ENCODE measurements around the gene C21orf58.
A peak's percentile ranks its signal among the peaks of the same experiment; 100 is the strongest.

The C21orf58 gene

GRCh38 chr21:46295177-46295770, 28.4 kb downstream of the C21orf58 start:
- peak; percentile 21 for DNase-seq (ENCODE audit: low read depth)

DNA sequence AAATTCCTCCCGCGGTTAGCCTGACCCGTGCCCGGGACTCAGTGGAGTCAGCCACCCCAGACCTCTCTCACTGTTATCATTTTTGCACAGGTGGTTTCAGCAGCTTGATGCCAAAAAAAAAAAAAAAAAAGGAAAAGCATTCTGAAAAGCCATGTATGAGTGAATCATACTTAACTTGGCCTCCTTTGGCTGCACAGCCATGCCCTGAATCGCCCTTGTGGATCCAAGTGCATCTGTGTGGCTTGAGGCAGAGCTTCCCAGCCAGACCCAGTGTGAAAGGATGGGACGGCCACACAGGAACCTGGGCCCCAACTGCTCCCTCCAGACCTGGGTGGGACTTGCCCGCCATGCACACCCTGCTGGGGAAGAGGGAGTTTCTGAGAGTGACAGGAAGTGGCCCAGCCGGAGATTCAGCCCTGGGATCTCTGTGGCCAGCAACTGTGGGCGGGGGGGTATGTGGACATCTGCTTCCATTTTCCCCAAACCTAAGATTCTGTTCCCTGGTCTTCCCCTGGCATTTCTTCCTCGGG, 29.0 kb downstream of the C21orf58 start:
- peak; percentile 39 for DNase-seq (ENCODE audit: low read depth)

- no peak for DNase-seq (ENCODE audit: low read depth)
Observed at GRCh38 chr21:46291561-46291960, 32.1 kb downstream of the C21orf58 start.

DNA sequence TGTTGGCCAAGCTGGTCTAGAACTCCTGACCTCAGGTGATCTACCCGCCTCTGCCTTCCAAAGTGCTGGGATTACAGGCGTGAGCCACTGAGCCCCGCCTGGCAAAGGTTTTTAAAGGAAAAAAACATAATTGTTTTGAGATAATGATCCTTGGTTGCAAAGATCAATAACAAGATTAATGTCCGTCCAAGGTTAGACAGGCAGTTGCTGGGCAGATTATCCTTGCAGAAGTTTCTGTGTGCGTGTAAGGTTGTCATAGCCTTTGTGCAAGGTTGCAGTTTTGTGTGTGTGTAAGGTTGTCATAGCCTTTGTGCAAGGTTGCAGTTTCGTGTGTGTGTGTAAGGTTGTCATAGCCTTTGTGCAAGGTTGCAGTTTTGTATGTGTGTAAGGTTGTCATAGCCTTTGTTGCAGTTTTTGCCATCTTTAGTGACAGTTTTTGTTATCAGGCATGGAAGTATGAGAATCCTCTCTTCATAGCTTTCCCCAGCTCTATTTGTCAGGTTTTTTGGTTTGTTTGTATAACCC, 34.0 kb downstream of the C21orf58 start:
- DNase-seq (ENCODE audit: low read depth): no peak

DNA sequence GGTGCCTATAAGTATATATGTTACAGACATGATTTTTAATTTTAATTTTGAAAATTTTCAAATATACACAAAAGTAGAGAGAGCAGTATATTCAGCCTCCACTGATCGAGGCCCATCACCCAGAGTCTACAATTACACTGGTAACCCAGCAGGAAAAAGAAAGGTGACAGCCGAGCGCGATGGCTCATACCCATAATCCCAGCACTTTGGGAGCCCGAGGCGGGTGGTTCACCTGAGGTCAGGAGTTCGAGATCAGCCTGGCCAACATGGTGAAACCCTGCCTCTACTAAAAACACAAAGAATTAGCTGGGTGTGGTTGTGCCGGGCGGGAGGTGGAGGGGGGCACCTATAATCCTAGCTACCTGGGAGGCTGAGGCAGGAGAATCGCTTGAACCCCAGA, 36.1 kb downstream of the C21orf58 start:
- DNase-seq (ENCODE audit: low read depth): no peak

DNA sequence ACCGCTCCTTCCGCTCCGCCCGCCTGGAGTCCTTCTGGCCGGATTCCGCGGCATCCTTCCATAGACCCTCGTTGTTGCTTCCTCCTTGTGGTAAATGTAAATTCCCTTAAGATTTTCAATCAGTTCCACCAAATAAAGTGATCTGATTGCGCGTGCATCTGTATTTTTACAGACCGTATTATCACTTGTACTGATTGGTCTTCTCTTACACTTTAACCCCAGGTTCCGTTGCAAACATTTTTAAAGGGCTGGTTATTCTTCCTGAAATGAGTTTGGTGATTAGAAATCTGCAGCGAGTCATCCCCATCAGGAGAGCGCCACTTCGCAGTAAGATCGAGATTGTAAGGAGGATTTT, 37.0 kb downstream of the C21orf58 start:
- DNase-seq (ENCODE audit: low read depth): no peak

DNA sequence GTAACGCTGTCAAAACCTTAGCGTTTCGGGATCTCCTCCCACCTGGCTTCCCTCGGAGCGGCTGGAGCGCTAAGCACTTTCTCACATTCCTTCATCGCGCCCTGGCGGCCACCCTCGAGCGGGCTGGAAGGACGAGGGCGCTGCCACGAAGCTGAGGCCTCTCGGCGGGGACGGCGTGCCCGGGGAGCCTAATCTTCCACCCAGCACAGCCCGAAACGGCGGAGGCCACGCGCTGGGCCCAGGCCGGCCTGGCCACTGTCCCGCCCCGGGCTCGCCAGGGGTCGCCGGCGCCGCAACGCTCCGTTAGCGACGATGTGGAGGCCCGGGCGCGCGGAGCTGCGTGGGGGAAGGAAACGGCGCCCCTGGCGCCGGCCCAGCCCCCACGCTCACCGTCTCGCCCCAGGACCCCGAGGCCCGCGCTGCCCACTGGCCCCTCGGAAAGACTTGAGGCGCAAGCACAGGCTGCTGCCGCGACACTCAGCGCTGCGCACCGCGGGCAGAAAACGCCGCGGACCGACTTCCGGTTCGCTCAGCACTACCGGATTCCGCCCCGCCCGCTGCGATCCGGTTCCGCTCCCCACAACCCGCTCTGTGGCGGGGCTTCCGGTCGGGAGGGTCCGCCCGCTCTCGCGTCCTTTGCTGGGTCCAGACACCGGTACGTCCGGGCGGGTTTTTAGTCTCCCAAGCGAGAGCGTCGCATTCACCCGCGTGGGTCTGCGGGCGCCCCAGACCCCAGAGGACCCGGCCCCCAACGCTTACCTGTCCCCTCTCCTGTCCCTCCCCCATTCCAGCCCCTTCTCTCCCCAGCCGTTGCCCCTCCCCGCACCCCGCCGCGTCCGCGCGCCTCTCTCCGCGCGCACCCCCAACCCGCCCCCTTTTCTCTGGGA, 37.7 kb downstream of the C21orf58 start, which contains the start of gene YBEY:
TSS of gene YBEY (plus strand) at position 582 of the 887 bp plus-strand sequence. CDS start 572 bp downstream, outside the sequence.
- peak; percentile 82 for DNase-seq (ENCODE audit: low read depth)

GRCh38 chr21:46285206-46285661, 38.4 kb downstream of the C21orf58 start, which contains the start of gene MCM3AP:
Gene MCM3AP, minus strand, starts transcription at chr21:46285611. Its CDS starts 325 bp downstream, at chr21:46285286.
- no peak for DNase-seq (ENCODE audit: low read depth)

- no peak for DNase-seq (ENCODE audit: low read depth)
Observed at GRCh38 chr21:46284733-46285132, 38.9 kb downstream of the C21orf58 start.

DNA sequence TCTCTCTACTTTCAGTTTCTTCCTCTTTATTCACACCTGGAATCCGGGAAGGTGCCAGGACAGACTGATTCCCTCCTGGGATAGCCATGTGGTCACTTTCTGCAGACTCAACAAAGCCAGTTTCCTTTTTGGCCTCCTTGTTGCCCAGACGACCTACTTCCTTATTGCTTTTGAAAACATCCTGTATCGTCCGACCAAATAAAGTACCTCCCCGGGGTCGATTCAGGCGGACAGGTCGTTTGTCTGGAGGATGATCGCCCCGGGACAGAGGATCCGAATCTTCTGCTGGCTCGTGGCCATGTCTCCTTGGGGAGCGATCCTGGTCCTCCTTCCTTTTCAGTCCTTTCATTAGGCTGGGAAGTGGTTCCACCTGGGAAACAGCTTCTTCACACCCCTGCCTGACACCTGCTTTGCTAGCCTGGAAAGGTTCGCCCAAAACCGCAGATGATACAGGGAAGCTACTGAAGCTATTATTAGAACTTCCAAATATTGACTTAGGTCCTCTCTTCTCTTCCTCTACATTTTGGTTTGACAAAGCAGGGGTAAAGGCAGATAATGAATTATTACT, 39.5 kb downstream of the C21orf58 start:
- no peak for DNase-seq (ENCODE audit: low read depth)

GRCh38 chr21:46274797-46275390, 48.8 kb downstream of the C21orf58 start:
- no peak for DNase-seq (ENCODE audit: low read depth)

- no peak for DNase-seq (ENCODE audit: low read depth)
Observed at GRCh38 chr21:46273341-46273740, 50.3 kb downstream of the C21orf58 start.

DNA sequence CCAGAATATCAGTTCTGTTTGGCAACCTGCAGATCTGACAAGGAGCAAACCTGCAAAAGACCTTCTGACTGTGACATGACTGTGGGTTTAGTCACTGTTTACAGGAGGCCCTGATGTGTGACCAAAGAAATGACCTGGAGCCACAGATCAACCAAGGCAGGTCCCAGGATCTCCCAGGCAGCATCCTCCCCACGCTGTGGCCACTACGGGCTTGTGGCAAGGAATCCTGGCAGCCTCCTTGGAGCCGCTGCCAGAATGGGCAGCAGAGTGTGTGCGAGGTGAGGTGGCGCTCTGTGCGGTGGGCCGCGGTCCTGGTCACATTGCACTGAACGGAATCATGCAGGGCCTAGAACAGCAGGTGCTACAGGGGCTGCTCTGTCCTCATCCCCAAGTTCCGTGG, 54.2 kb downstream of the C21orf58 start:
- no peak for DNase-seq (ENCODE audit: low read depth)

DNA sequence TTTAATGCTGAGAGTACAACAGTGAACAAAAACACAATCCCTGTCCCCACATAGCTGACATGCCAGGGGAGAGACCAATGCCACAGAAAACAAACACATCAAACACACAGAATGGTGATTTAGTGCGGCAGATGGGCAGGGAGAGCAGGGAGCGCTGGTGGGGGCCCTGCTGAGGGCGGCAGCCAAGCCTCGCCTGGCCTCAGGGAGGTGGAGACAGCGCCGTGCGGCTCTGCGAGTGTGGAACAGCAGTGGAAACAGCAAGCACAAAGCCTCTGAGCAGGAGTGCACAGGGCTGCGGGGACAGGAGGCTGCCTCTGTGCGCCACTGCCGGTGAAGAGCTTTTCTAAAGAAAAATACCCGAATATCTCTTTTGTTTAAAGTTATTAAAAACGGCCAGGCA, 55.3 kb downstream of the C21orf58 start:
- DNase-seq (ENCODE audit: low read depth): no peak

DNA sequence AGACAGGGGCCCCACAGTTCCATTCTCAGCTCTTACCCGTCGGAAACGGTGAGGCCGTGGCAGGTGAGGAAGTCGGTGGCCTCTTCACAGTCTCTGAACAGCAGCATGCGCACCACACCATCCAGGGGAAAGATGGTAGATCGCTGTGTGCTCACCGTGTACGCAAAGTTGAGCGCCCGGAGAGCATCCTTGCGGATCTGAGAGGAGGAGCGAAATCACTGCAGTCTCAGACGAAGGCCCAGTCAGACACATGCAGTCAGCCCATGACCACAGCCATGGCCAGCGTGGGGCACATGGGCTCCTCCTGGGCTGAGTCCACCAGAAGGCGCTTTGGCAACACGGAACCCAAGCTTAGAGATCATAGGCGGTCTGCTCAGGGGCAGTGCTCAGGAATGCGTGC, 56.7 kb downstream of the C21orf58 start:
- no peak for DNase-seq (ENCODE audit: low read depth)

DNA sequence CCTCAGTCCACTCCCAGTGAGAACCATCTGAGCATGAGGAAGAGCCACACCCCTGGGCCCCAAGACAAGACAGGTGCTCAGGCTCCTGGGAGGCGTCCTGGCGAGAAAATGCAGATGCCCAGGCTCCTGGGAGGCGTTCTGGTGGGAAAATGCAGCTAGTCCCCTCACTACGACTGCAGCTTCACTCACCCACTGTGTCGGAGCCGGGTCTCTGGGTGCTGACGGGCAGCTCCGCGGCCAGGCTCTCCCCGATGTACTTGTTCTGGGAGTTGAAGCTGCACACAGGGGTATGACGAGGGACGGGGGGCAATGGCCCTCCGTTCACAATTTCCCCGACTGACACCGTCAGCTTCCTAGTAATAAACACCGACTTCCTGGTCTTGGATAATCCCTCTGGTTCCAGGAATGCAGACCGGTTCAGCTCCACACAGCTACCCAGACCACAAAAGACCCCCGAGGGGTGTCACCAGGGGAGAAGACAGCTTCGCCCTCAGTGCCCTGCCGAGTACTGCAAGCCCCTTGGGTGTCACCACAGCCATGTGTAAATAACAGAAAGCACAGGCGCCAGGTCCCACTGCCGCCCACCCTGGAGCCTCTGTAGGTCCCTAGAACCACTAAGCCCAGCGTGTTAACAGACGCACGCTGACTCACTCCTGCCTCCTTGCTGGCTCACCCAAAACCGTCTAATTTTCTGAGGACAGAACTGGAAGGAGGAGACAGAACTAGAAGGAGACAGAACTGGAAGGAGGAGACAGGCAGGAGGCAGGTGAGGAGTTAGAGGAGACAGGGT, 57.7 kb downstream of the C21orf58 start:
- no peak for DNase-seq (ENCODE audit: low read depth)

- DNase-seq (ENCODE audit: low read depth): no peak
Observed at GRCh38 chr21:46264690-46265144, 59.0 kb downstream of the C21orf58 start.

DNA sequence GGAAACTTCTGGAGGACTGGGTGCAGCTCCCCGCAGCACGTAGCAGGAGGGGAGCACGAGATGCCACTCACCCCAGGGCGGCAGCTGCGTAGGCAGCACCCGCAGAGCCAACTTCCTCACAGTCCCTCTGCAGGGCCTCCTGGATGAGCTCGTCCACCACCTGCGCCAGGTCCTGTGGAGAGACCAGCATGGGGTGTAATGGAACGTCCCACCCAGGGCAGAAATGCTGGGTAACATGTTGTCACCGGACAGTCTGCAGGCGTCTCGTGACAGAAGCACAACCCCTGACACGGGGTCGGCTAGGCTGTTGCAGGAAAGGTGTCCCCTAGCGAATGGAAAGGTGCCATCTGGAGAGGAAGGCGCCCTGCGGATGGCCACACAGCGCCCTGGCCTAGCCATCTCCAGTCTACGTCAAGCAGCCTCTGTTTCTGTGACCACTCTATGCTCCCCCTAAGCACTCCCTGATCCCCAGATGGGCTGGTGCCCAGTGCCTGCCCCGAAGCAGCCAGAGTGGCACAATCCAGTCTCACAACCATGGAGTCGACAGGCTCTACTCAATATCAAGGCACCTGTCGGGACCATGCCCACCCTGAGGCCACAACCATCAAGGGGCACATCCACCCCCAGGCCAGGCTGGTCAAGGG, 59.5 kb downstream of the C21orf58 start:
- no peak for DNase-seq (ENCODE audit: low read depth)

GRCh38 chr21:46256501-46256994, 67.1 kb downstream of the C21orf58 start:
- no peak for DNase-seq (ENCODE audit: low read depth)

- no peak for DNase-seq (ENCODE audit: low read depth)
Observed at GRCh38 chr21:46255758-46256337, 67.8 kb downstream of the C21orf58 start.

Measured in stromal cell of bone marrow (primary cell).